Ecto neural progenitor cell (in vitro differentiated cells): ENCODE measurements around the gene BTRC.

Source experiments
- DNase-seq: peaks from one replicate; pipeline ENCODE4 v3.0.0-alpha.2; 2018; ENCODE audit warnings: low spot score

BTRC gene

GRCh38 chr10:101538446-101538845, 184.5 kb downstream of the BTRC start:
- DNase-seq, result no peak

GRCh38 chr10:101545898-101546297, 191.9 kb downstream of the BTRC start:
- DNase-seq, result no peak

- no peak for DNase-seq
Observed at GRCh38 chr10:101550965-101551364, 197.0 kb downstream of the BTRC start.

GRCh38 chr10:101552442-101552841, 198.5 kb downstream of the BTRC start:
- no peak for DNase-seq

- DNase-seq, result no peak
Observed at GRCh38 chr10:101557541-101557940, 203.6 kb downstream of the BTRC start.

GRCh38 chr10:101558204-101558603, 204.2 kb downstream of the BTRC start:
- DNase-seq, result no peak

- DNase-seq, result no peak
Observed at GRCh38 chr10:101558671-101559595, 205.0 kb downstream of the BTRC start.

- peak; percentile 34 for DNase-seq
Observed at GRCh38 chr10:101559596-101560297, 205.8 kb downstream of the BTRC start.

- peak; percentile 45 for DNase-seq
Observed at GRCh38 chr10:101560298-101561067, 206.5 kb downstream of the BTRC start.

- peak; percentile 29 for DNase-seq
Observed at GRCh38 chr10:101561068-101561915, 207.3 kb downstream of the BTRC start.

GRCh38 chr10:101562231-101562630, 208.3 kb downstream of the BTRC start:
- DNase-seq, result peak; percentile 29

- peak; percentile 33 for DNase-seq
Observed at GRCh38 chr10:101563007-101563406, 209.0 kb downstream of the BTRC start.

GRCh38 chr10:101563497-101564040, 209.6 kb downstream of the BTRC start:
- DNase-seq, result peak; percentile 36

GRCh38 chr10:101564490-101564991, 210.6 kb downstream of the BTRC start:
- peak; percentile 38 for DNase-seq

GRCh38 chr10:101565370-101565900, 211.5 kb downstream of the BTRC start:
- peak; percentile 23 for DNase-seq

- no peak for DNase-seq
Observed at GRCh38 chr10:101565936-101566332, 212.0 kb downstream of the BTRC start.

GRCh38 chr10:101566333-101567164, 212.6 kb downstream of the BTRC start:
- peak; percentile 68 for DNase-seq

GRCh38 chr10:101567165-101568006, 213.4 kb downstream of the BTRC start:
- DNase-seq, result no peak
